GM21529 (cell line): ENCODE measurements around the gene HS3ST3B1.

Experiments
- ATAC-seq: cut with Tn5 transposase; IDR thresholded peaks from one replicate; pipeline ENCODE4 v1.9.1; 2021; ENCODE audit not compliant: unreplicated experiment

Gene HS3ST3B1

GRCh38 chr17:14303343-14304221, 2.7 kb downstream of the HS3ST3B1 start:
- no peak for ATAC-seq

- no peak for ATAC-seq
These were observed 3.4 kb downstream of the HS3ST3B1 start for GRCh38 chr17:14304222-14304772.

GRCh38 chr17:14304773-14305517, 4.1 kb downstream of the HS3ST3B1 start:
- ATAC-seq, result no peak

GRCh38 chr17:14305785-14306496, 5.1 kb downstream of the HS3ST3B1 start:
- ATAC-seq, result no peak

GRCh38 chr17:14306596-14306995, 5.7 kb downstream of the HS3ST3B1 start:
- ATAC-seq, result no peak

- no peak for ATAC-seq
These were observed 6.7 kb downstream of the HS3ST3B1 start for GRCh38 chr17:14307560-14308024.

GRCh38 chr17:14308636-14308964, 7.7 kb downstream of the HS3ST3B1 start:
- no peak for ATAC-seq

GRCh38 chr17:14308965-14309879, 8.3 kb downstream of the HS3ST3B1 start:
- ATAC-seq, result peak; percentile 98

- ATAC-seq, result no peak
These were observed 9.2 kb downstream of the HS3ST3B1 start for GRCh38 chr17:14310101-14310500.

- ATAC-seq, result no peak
These were observed 9.7 kb downstream of the HS3ST3B1 start for GRCh38 chr17:14310605-14311004.

GRCh38 chr17:14311186-14311705, 10.4 kb downstream of the HS3ST3B1 start:
- ATAC-seq, result no peak

- no peak for ATAC-seq
These were observed 11.1 kb downstream of the HS3ST3B1 start for GRCh38 chr17:14311981-14312380.

- ATAC-seq, result no peak
These were observed 11.6 kb downstream of the HS3ST3B1 start for GRCh38 chr17:14312522-14312921.

GRCh38 chr17:14316126-14316832, 15.4 kb downstream of the HS3ST3B1 start:
- no peak for ATAC-seq

GRCh38 chr17:14317383-14317782, 16.5 kb downstream of the HS3ST3B1 start:
- ATAC-seq, result no peak

GRCh38 chr17:14318109-14318917, 17.4 kb downstream of the HS3ST3B1 start:
- no peak for ATAC-seq

GRCh38 chr17:14318918-14319205, 18.0 kb downstream of the HS3ST3B1 start:
- ATAC-seq, result no peak

GRCh38 chr17:14320098-14320497, 19.2 kb downstream of the HS3ST3B1 start:
- ATAC-seq, result no peak
